ENCODE measurements around the gene MAPK14. TPM values are rescaled to one million over a fixed set of nuclear protein-coding genes. Genes with fewer than 3 reads are reported as not detected.
A peak's percentile ranks its signal among the peaks of the same experiment; 100 is the strongest.

The MAPK14 gene
- total and polyA plus RNA-seq, 2 experiments from 2014 or later, result 26.8 to 45.0 TPM

DNA sequence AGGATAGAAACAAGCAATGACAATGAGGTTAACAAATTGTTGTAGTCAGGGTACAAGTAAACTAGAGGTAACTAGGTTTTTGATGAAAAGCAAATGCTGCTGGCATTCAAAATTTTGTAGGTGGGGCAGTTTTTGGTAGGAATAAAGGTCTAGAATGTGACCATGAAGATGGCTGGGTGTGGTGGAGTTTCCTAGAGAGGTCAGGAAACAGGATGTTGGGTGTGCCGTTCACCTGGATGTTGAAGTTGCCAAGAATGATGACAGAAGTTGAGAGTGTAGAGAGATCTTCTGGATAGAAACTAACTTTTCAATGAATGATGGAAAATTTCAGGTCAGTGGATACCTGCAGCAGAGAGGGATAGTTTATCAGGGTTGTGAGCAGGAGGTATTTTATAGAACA, 22.7 kb downstream of the MAPK14 start:
- no peak overlapping the region for H3K9ac ChIP-seq
- peaks cover 12% of the 10 kb centered on the region; the same call in 1 of the 2 replicates for H3F3A ChIP-seq (ENCODE audit: insufficient read depth)
- no peaks in the 10 kb centered on the region for H3K9me3 ChIP-seq (ENCODE audit: low read depth)
- no peak overlapping the region for H2AFZ ChIP-seq
- H3K4me1 ChIP-seq (ENCODE audit: insufficient read depth), result peaks cover 21% of the 10 kb centered on the region
- H3K4me2 ChIP-seq (ENCODE audit: unreplicated experiment), result no peak overlapping the region
- no peak for TF ChIP-seq EZH2 (IDR thresholded peaks at IDR 0.05; ENCODE audit: insufficient read depth, poor library complexity, severe bottlenecking)
- TF ChIP-seq EZH2phosphoT487 (IDR thresholded peaks at IDR 0.05; ENCODE audit: insufficient read depth, low read depth), result no peak
- H3K4me3 ChIP-seq, result no peak overlapping the region
- H3K36me3 ChIP-seq (ENCODE audit: low read depth), result peaks cover 12% of the 10 kb centered on the region; the same call in 1 of the 2 replicates
- H3K79me2 ChIP-seq (ENCODE audit: insufficient read depth), result peaks cover 100% of the 10 kb centered on the region
- H3K9me2 ChIP-seq (ENCODE audit: insufficient read depth), result no peaks in the 10 kb centered on the region
- H3K27ac ChIP-seq, result no peak overlapping the region
- in situ Hi-C loops (cut with MboI), result no loop called here
- DNase-seq, result no peak
- no peaks in the 10 kb centered on the region for H3K27me3 ChIP-seq (replicated peaks; ENCODE audit: insufficient read depth)
- H4K20me1 ChIP-seq (ENCODE audit: insufficient read depth), result peaks cover 21% of the 10 kb centered on the region
- WGBS, 2 experiments (ENCODE audit: low coverage in 1 of 2, low lambda C conversion rate in 2 of 2, missing lambda C conversion rate in 2 of 2), result 92 to 94% methylated on average over 1 of the region's 1 CpG

- Histone ChIP-seq H3K79me2 (ENCODE audit: insufficient read depth) (peaks cover 100% of the 10 kb centered on the region), H3F3A (ENCODE audit: insufficient read depth) (peaks cover 12% of the 10 kb centered on the region; the same call in 1 of the 2 replicates), H3K4me1 (ENCODE audit: insufficient read depth) (peaks cover 21% of the 10 kb centered on the region), H3K9ac (no peak overlapping the region), H3K27ac (no peak overlapping the region), H3K9me2 (ENCODE audit: insufficient read depth) (no peaks in the 10 kb centered on the region), H2AFZ (no peak overlapping the region), H3K4me3 (no peak overlapping the region), H3K27me3 (replicated peaks; ENCODE audit: insufficient read depth) (no peaks in the 10 kb centered on the region), H3K9me3 (ENCODE audit: low read depth) (no peaks in the 10 kb centered on the region), H4K20me1 (ENCODE audit: insufficient read depth) (peaks cover 21% of the 10 kb centered on the region), H3K36me3 (ENCODE audit: low read depth) (peaks cover 12% of the 10 kb centered on the region; the same call in 1 of the 2 replicates), H3K4me2 (ENCODE audit: unreplicated experiment) (no peak overlapping the region)
- in situ Hi-C loops (cut with MboI), result no loop called here
- TF ChIP-seq EZH2 (IDR thresholded peaks at IDR 0.05; ENCODE audit: insufficient read depth, poor library complexity, severe bottlenecking), result no peak
- no peak for TF ChIP-seq EZH2phosphoT487 (IDR thresholded peaks at IDR 0.05; ENCODE audit: insufficient read depth, low read depth)
- DNase-seq, result no peak
- 75 to 86% methylated on average over 16 of the region's 16 CpGs for WGBS, 2 experiments (ENCODE audit: low coverage in 1 of 2, low lambda C conversion rate in 2 of 2, missing lambda C conversion rate in 2 of 2)
Observed at GRCh38 chr6:36050947-36051710, 23.5 kb downstream of the MAPK14 start.

GRCh38 chr6:36052097-36052496, 24.5 kb downstream of the MAPK14 start:
- no peak overlapping the region for H2AFZ ChIP-seq
- H4K20me1 ChIP-seq (ENCODE audit: insufficient read depth), result peaks cover 27% of the 10 kb centered on the region
- no peak overlapping the region for H3K4me3 ChIP-seq
- no peaks in the 10 kb centered on the region for H3K27me3 ChIP-seq (replicated peaks; ENCODE audit: insufficient read depth)
- peak overlapping the region; percentile 41 for H3K4me2 ChIP-seq (ENCODE audit: unreplicated experiment)
- DNase-seq, result peak; percentile 65
- H3K9me2 ChIP-seq (ENCODE audit: insufficient read depth), result no peaks in the 10 kb centered on the region
- peaks cover 12% of the 10 kb centered on the region; the same call in 1 of the 2 replicates for H3K36me3 ChIP-seq (ENCODE audit: low read depth)
- peaks cover 21% of the 10 kb centered on the region for H3K4me1 ChIP-seq (ENCODE audit: insufficient read depth)
- no peak for TF ChIP-seq EZH2phosphoT487 (IDR thresholded peaks at IDR 0.05; ENCODE audit: insufficient read depth, low read depth)
- TF ChIP-seq EZH2 (IDR thresholded peaks at IDR 0.05; ENCODE audit: insufficient read depth, poor library complexity, severe bottlenecking), result no peak
- no peaks in the 10 kb centered on the region for H3K9me3 ChIP-seq (ENCODE audit: low read depth)
- peaks cover 12% of the 10 kb centered on the region; the same call in 1 of the 2 replicates for H3F3A ChIP-seq (ENCODE audit: insufficient read depth)
- H3K27ac ChIP-seq, result peak overlapping the region; percentile 52
- in situ Hi-C loops (cut with MboI), result no loop called here
- H3K79me2 ChIP-seq (ENCODE audit: insufficient read depth), result peaks cover 100% of the 10 kb centered on the region
- WGBS, 2 experiments (ENCODE audit: low coverage in 1 of 2, low lambda C conversion rate in 2 of 2, missing lambda C conversion rate in 2 of 2), result 41 to 54% methylated on average over 2 of the region's 2 CpGs
- peak overlapping the region; percentile 31; the same call in 1 of the 2 replicates for H3K9ac ChIP-seq

GRCh38 chr6:36053878-36054277, 26.3 kb downstream of the MAPK14 start:
- peaks cover 100% of the 10 kb centered on the region for H3K79me2 ChIP-seq (ENCODE audit: insufficient read depth)
- no peak overlapping the region for H3K4me2 ChIP-seq (ENCODE audit: unreplicated experiment)
- no peaks in the 10 kb centered on the region for H3K27me3 ChIP-seq (replicated peaks; ENCODE audit: insufficient read depth)
- in situ Hi-C loops (cut with MboI), result no loop called here
- H3K9me2 ChIP-seq (ENCODE audit: insufficient read depth), result no peaks in the 10 kb centered on the region
- H3K27ac ChIP-seq, result peak overlapping the region; percentile 9; the same call in 1 of the 2 replicates
- no peak for DNase-seq
- no peak overlapping the region for H3K4me3 ChIP-seq
- no peak overlapping the region for H3K9ac ChIP-seq
- 35 to 47% methylated on average over 2 of the region's 2 CpGs for WGBS, 2 experiments (ENCODE audit: low coverage in 1 of 2, low lambda C conversion rate in 2 of 2, missing lambda C conversion rate in 2 of 2)
- H2AFZ ChIP-seq, result no peak overlapping the region
- TF ChIP-seq EZH2phosphoT487 (IDR thresholded peaks at IDR 0.05; ENCODE audit: insufficient read depth, low read depth), result no peak
- peaks cover 12% of the 10 kb centered on the region; the same call in 1 of the 2 replicates for H3K36me3 ChIP-seq (ENCODE audit: low read depth)
- H3K4me1 ChIP-seq (ENCODE audit: insufficient read depth), result peaks cover 21% of the 10 kb centered on the region
- H4K20me1 ChIP-seq (ENCODE audit: insufficient read depth), result peaks cover 22% of the 10 kb centered on the region
- no peaks in the 10 kb centered on the region for H3K9me3 ChIP-seq (ENCODE audit: low read depth)
- H3F3A ChIP-seq (ENCODE audit: insufficient read depth), result peaks cover 12% of the 10 kb centered on the region; the same call in 1 of the 2 replicates

Data from GM23248 (cell line).